Activated T-helper 9 cell treated with anti-CD3 and anti-CD28 coated beads, Interleukin-2, amount 50 U/mL, for 16 hours (primary cell): ENCODE measurements around the gene ORM1.

ENCODE experiments used
- DNase-seq: peaks from one replicate; pipeline ENCODE4 v3.0.0-alpha.2; 2020; ENCODE audit warnings: low read depth

Gene ORM1

GRCh38 chr9:114344188-114344566 is 21.3 kb downstream of the ORM1 start:
- no peak for DNase-seq

GRCh38 chr9:114344692-114345091 is 21.8 kb downstream of the ORM1 start:
- no peak for DNase-seq

- DNase-seq = no peak
Observed at GRCh38 chr9:114345493-114346065, 22.7 kb downstream of the ORM1 start.

- no peak for DNase-seq
Observed at GRCh38 chr9:114346146-114346545, 23.2 kb downstream of the ORM1 start.

- DNase-seq = no peak
Observed at GRCh38 chr9:114347675-114348074, 24.8 kb downstream of the ORM1 start.

- no peak for DNase-seq
Observed at GRCh38 chr9:114348261-114348905, 25.5 kb downstream of the ORM1 start.

- DNase-seq = peak; percentile 76
Observed at GRCh38 chr9:114348906-114349482, 26.1 kb downstream of the ORM1 start.

GRCh38 chr9:114349713-114350480 is 27.0 kb downstream of the ORM1 start:
- DNase-seq = no peak

GRCh38 chr9:114350636-114351401 is 27.9 kb downstream of the ORM1 start:
- no peak for DNase-seq

GRCh38 chr9:114351932-114352331 is 29.0 kb downstream of the ORM1 start:
- DNase-seq = no peak

GRCh38 chr9:114355821-114356220 is 32.9 kb downstream of the ORM1 start:
- no peak for DNase-seq

- DNase-seq = no peak
Observed at GRCh38 chr9:114356792-114357191, 33.9 kb downstream of the ORM1 start.

GRCh38 chr9:114357360-114357759 is 34.5 kb downstream of the ORM1 start:
- no peak for DNase-seq

- DNase-seq = no peak
Observed at GRCh38 chr9:114357911-114358328, 35.0 kb downstream of the ORM1 start.

- no peak for DNase-seq
Observed at GRCh38 chr9:114359801-114360200, 36.9 kb downstream of the ORM1 start.

- no peak for DNase-seq
Observed at GRCh38 chr9:114361542-114361941, 38.6 kb downstream of the ORM1 start.

GRCh38 chr9:114362394-114362793 is 39.5 kb downstream of the ORM1 start:
- DNase-seq = no peak

- DNase-seq = no peak
Observed at GRCh38 chr9:114363424-114363823, 40.5 kb downstream of the ORM1 start.

- DNase-seq = no peak
Observed at GRCh38 chr9:114364134-114365041, 41.5 kb downstream of the ORM1 start.

- DNase-seq = no peak
Observed at GRCh38 chr9:114365194-114365593, 42.3 kb downstream of the ORM1 start.
